Measurements from ENCODE around the gene CYP2A13.

- TF ChIP-seq, protein P1, sequence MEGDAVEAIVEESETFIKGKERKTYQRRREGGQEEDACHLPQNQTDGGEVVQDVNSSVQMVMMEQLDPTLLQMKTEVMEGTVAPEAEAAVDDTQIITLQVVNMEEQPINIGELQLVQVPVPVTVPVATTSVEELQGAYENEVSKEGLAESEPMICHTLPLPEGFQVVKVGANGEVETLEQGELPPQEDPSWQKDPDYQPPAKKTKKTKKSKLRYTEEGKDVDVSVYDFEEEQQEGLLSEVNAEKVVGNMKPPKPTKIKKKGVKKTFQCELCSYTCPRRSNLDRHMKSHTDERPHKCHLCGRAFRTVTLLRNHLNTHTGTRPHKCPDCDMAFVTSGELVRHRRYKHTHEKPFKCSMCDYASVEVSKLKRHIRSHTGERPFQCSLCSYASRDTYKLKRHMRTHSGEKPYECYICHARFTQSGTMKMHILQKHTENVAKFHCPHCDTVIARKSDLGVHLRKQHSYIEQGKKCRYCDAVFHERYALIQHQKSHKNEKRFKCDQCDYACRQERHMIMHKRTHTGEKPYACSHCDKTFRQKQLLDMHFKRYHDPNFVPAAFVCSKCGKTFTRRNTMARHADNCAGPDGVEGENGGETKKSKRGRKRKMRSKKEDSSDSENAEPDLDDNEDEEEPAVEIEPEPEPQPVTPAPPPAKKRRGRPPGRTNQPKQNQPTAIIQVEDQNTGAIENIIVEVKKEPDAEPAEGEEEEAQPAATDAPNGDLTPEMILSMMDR (conservative IDR thresholded peaks at IDR 0.05; ENCODE audit: low read length), result no peak
- no peak for TF ChIP-seq EZH2phosphoT487 (IDR thresholded peaks at IDR 0.05; ENCODE audit: borderline replicate concordance, low read depth, low read length)
Measured at GRCh38 chr19:41089959-41090358, 1.7 kb downstream of the CYP2A13 start.
